Hindlimb muscle (tissue), 1 donor: ENCODE results near the gene PFKFB1. TPM values are rescaled to one million over a fixed set of nuclear protein-coding genes. Genes with fewer than 3 reads are reported as not detected.

Experiments used
- DNase-seq: peaks from one replicate; pipeline ENCODE4 v3.0.0-alpha.2; 2013
- polyA plus RNA-seq: library from polyadenylated mRNA; unstranded; fragments of 120-200 nt; gene quantifications from one replicate; pipeline ENCODE4 v1.2.1, GENCODE V29; 2013; ENCODE audit not compliant: insufficient read length

The PFKFB1 gene
- polyA plus RNA-seq, 1 donor, result 1.1 TPM

DNA sequence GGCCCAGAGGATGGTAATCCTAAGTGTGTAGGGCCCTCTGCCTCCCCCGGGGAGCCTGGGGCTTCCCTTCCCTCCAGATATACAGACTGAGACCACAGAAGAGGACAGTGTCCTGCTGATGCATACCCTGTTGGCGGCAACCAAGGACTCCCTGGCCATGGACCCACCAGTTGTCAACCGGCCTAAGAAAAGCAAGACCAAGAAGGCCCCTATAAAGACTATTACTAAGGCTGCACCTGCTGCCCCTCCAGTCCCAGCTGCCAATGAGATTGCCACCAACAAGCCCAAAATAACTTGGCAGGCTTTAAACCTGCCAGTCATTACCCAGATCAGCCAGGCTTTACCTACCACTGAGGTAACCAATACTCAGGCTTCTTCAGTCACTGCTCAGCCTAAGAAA lies 71.4 kb downstream of the PFKFB1 start:
- DNase-seq, result no peak

DNA sequence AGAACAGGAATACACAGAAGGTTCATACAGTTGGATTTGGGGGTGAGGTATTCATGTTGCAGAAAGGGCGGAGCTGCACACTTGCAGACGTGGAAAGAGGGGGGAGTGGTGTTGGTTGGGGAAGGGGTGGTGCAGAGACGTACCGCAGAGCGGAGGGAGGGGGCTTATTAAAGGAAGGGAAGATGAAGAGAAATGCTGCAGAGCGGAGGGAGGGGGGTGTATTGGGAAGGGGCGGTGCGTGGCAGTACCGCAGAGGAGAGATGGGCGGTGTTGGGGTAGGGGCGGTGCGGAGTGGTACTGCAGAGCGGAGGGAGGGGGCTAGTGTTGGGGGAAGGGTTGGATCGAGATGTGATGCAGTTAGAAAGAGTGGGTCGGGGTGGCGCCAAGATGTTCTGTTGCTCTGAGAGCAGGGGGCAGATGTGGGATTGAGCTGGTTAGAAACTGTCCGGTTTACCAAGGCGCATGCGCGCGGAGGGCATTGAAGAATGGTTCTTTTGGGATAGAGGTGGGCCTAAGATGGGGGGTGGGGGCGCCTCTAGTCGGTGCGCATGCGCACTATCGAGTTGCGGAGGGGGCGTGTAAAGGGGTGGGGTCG lies 72.5 kb downstream of the PFKFB1 start:
- peak; percentile 85 for DNase-seq

- DNase-seq, result peak; percentile 58
Measured at GRCh38 chrX:54920610-54921426, 73.2 kb downstream of the PFKFB1 start, which contains the start of gene TRO. TSS of gene TRO (plus strand) at chrX:54920824. CDS start at chrX:54922247, 1,423 bp downstream.

DNA sequence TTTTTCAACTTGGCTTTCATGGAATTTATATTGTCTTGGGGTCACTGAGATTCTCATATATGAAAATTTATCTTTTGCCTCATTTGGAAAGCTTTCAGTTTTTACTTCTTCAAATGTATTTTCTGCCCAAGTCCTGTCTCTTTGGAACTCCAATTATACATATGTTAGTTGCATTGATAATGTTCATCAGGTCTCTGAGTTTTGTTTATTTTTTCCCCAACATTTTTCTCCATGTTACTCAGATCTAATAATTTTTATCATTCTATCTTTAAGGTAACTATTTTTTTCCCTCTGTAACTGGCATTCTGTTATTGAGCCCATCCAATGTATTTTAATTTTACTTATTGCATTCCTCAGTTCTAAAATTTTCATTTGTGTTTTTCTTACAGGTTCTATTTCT lies 84.0 kb downstream of the PFKFB1 start:
- DNase-seq, result no peak

DNA sequence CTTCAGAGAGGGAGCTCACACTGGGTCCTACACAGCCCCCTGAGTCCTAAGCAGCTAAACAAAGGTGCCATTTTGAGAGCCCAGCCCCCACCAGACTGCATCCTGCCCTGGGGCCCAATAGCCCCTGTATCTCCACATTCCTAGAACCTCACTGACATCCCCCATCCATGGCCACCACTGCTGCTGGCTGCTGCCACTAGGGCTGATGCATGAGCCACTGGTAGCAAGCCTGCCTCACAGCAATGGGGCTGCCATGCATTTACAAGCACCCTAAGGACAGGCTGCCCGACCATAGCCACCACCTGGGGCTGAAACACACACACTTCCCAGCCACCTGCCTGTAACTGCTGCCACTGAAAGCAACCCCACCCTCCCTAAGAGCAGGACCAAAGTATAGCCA lies 99.8 kb downstream of the PFKFB1 start:
- DNase-seq, result no peak

- DNase-seq, result no peak
Measured at GRCh38 chrX:54891573-54891972, 102.4 kb downstream of the PFKFB1 start.

DNA sequence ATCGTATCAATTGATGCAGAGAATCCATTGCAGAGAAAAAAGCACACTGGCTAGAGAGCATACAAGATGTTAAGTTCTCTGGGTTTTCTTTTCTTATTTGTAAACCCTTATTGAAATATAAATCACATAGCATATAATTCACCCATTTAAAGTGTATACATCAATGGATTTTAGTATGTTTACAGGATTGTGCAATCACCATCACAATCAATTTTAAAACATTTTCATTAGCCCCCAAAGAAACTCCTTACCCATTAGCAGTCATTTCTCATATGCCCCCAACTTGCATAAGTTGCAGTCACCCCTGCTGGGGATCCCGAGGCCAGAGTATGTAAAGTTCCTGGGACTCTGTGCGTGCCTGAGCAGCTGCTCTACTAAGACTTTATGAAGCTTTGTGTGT lies 108.2 kb downstream of the PFKFB1 start:
- DNase-seq, result no peak

Other genes with a start within 250 kb of the PFKFB1 start
- 0.80 TPM for gene ITIH6, start 195.9 kb downstream of the PFKFB1 start, polyA plus RNA-seq
- gene MAGED2, start 186.4 kb downstream of the PFKFB1 start, polyA plus RNA-seq, result 988 TPM
- gene TRO, start 73.4 kb downstream of the PFKFB1 start, polyA plus RNA-seq, result 127 TPM
- 11.3 TPM for gene APEX2, start 6.2 kb upstream of the PFKFB1 start, polyA plus RNA-seq
- 14.7 TPM for gene ALAS2, start 36.8 kb upstream of the PFKFB1 start, polyA plus RNA-seq
- not detected for gene PAGE2B, start 80.8 kb upstream of the PFKFB1 start, polyA plus RNA-seq
- not detected for gene PAGE2, start 94.8 kb upstream of the PFKFB1 start, polyA plus RNA-seq
- not detected for gene PAGE5, start 226.2 kb upstream of the PFKFB1 start, polyA plus RNA-seq